ENCODE results near the gene TMEM174.

TMEM174 gene

DNA sequence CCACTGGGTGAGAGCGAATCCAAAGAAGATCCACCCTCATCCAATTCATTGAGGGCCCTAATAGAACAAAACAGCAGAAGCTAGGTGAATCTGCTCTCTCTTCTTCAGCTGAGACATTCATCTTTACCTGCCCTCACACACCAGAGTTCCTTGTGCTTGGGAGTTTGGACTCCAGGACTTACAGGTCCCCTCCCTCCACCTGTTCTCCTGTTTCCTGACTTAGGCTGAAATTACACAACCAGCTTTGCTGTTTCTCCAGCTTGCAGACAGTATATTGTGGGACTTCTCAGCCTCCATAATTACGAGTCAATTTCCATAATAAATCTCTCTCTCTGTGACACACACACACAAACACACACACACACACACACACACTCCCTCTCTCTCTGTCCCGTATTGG is 33.5 kb upstream of the TMEM174 start:
- TF ChIP-seq, protein P1, sequence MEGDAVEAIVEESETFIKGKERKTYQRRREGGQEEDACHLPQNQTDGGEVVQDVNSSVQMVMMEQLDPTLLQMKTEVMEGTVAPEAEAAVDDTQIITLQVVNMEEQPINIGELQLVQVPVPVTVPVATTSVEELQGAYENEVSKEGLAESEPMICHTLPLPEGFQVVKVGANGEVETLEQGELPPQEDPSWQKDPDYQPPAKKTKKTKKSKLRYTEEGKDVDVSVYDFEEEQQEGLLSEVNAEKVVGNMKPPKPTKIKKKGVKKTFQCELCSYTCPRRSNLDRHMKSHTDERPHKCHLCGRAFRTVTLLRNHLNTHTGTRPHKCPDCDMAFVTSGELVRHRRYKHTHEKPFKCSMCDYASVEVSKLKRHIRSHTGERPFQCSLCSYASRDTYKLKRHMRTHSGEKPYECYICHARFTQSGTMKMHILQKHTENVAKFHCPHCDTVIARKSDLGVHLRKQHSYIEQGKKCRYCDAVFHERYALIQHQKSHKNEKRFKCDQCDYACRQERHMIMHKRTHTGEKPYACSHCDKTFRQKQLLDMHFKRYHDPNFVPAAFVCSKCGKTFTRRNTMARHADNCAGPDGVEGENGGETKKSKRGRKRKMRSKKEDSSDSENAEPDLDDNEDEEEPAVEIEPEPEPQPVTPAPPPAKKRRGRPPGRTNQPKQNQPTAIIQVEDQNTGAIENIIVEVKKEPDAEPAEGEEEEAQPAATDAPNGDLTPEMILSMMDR (IDR thresholded peaks at IDR 0.05; ENCODE audit: low read depth, low read length, missing control alignments) = no peak
- DNase-seq (ENCODE audit: low read depth) = no peak
- in situ Hi-C loops (cut with HindIII; ENCODE audit: low sequenced_read_pairs) = no loop called here
- H3K4me3 ChIP-seq (ENCODE audit: low read depth, low read length) = no peak overlapping the region

DNA sequence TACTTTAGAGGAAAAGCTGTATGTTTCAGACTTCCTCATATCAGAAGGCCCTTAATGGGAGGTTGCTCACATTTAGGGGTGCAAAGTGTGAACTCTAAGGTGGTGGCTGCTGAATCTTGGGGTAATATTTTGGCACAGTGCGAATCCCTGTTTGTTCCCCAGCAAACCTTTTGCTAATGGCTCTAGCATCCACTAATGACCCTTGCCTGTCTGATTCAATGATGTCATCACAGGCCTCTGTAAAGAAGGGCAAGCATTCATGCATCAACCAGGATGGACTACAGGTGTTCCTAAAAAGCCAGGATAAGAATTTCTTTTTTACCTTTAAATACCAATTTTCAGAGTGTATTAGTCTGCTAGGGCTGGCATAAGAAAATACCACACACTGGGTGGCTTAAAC is 32.2 kb upstream of the TMEM174 start:
- no peak for DNase-seq (ENCODE audit: low read depth)
- in situ Hi-C loops (cut with HindIII; ENCODE audit: low sequenced_read_pairs) = no loop called here
- TF ChIP-seq, protein P1 (IDR thresholded peaks at IDR 0.05; ENCODE audit: low read depth, low read length, missing control alignments) = no peak
- no peak overlapping the region for H3K4me3 ChIP-seq (ENCODE audit: low read depth, low read length)

DNA sequence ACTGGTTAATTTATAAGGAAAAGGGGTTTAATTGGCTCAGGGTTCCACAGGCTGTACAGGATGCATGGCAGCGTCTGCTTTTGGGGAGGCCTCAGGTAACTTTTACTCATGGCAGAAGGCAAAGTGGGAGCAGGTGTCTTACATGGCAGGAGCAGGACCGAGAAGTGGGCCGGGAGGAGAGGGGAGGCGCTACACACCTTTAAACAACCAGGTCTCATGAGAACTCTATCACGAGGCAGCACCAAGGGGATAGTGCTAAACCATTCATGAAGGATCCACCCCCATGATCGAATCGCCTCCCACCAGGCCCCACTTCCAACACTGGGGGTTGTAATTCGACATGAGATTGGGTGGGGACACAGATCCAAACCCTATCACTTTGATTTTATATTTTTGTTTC is 31.0 kb upstream of the TMEM174 start:
- no peak overlapping the region for H3K4me3 ChIP-seq (ENCODE audit: low read depth, low read length)
- DNase-seq (ENCODE audit: low read depth) = no peak
- TF ChIP-seq, protein P1 (IDR thresholded peaks at IDR 0.05; ENCODE audit: low read depth, low read length, missing control alignments) = no peak
- in situ Hi-C loops (cut with HindIII; ENCODE audit: low sequenced_read_pairs) = no loop called here

DNA sequence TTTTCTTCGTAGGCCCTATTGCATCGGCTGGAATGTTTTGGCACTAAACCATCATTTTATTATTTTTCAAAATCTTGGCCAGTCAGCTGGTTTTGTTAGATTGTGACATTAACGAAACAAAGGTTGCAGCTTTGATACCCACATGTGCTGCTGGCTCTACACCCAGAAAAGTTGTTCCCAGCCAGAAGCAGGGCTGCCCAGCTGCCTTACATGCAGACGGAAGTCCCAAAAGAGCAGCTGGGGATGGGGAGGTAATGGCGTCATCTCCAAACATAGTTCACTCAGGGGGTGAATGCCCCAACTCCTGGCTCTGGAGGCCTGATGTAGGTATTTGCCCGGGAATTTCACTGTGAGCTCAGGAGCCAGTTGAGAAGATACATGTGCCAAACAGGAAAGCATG is 29.3 kb upstream of the TMEM174 start:
- in situ Hi-C loops (cut with HindIII; ENCODE audit: low sequenced_read_pairs) = no loop called here

DNA sequence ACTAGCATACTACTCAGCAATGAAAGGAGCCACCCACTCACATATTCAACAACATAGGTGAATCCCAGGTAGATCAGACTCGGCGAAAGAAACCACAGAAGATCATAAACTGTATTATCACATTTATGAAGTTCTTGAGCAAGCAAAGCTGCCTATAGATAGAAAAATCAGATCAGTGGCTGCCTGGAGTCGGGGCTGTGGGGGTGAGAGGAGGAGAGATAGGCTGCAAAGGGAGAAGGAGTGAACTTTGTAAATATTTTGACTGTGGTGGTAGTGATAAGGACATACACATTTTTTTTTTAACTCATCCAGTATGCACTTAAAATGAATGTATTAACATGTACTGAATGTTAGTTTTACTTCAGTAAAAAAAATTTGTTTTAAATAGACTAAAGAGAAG is 23.5 kb upstream of the TMEM174 start:
- no peak for DNase-seq (ENCODE audit: low read depth)
- in situ Hi-C loops (cut with HindIII; ENCODE audit: low sequenced_read_pairs) = no loop called here
- no peak overlapping the region for H3K4me3 ChIP-seq (ENCODE audit: low read depth, low read length)
- TF ChIP-seq, protein P1 (IDR thresholded peaks at IDR 0.05; ENCODE audit: low read depth, low read length, missing control alignments) = no peak

More for the DNA sequence above, 29.3 kb upstream of the TMEM174 start:
- TF ChIP-seq, protein P1 (IDR thresholded peaks at IDR 0.05; ENCODE audit: low read depth, low read length, missing control alignments) = no peak
- no peak for DNase-seq (ENCODE audit: low read depth)
- no peak overlapping the region for H3K4me3 ChIP-seq (ENCODE audit: low read depth, low read length)

DNA sequence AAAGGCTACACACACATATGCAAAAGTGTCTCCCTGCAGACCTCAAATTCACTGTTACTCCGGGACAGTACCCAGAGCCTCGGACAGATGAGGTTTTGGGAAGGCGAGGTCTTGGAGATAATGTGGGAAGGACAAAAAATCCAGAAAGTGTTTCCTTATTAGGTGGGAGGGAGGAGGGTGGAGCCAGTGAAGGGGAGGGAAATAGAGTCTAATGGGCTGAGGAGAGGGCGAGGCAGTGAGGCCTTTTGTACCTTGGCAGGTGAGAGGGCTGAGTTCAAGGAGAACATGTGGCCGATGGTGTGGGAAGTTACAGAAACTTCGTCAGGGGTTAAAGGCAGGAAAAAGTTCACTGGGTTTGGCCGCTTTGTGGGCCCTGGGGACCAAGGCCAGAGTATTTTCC is 22.1 kb upstream of the TMEM174 start:
- TF ChIP-seq, protein P1 (IDR thresholded peaks at IDR 0.05; ENCODE audit: low read depth, low read length, missing control alignments) = no peak
- no peak overlapping the region for H3K4me3 ChIP-seq (ENCODE audit: low read depth, low read length)
- in situ Hi-C loops (cut with HindIII; ENCODE audit: low sequenced_read_pairs) = no loop called here
- DNase-seq (ENCODE audit: low read depth) = no peak

Measured in astrocyte of the cerebellum (primary cell).